Tibial nerve (tissue), 3 donors: ENCODE data around the gene RBFOX1.

Experiments used
- POLR2A ChIP-seq, 2 donors: fragments of 450-650 bp; IDR thresholded peaks; one replicate each; pipeline ENCODE4 v1.6.1; 2017; ENCODE audit warnings: antibody characterized with exemption in 2 of 2, mild to moderate bottlenecking in 2 of 2, moderate library complexity in 2 of 2
- TF ChIP-seq, protein P1 (sequence below), 5 experiments: fragments of 200-600 bp in 3 of 5; fragments of 450-650 bp in 2 of 5; sonication (generic) in 3 of 5; IDR thresholded peaks; one replicate each; pipeline ENCODE4 v1.5.1; 2016 to 2019; ENCODE audit warnings: antibody characterized with exemption in 5 of 5, mild to moderate bottlenecking in 3 of 5, moderate library complexity in 2 of 5

DNA sequence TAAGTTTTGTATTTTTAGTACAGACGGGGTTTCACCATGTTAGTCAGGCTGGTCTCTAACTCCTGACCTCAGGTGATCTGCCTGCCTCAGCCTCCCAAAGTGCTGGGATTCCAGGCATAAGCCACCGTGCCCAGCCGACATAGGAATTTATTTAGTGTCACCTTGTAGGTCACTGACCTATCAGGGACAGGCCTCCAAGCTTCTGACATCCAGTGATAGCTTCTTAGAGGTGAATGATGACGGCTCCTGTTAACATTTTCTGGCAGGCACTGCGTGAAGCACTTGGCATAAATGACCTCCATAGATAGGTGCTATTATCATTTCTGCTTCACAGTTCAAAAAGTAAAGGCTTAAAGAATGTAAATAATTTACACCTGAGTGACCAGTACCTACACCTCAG, 71.6 kb downstream of the RBFOX1 start:
- no peak for TF ChIP-seq POLR2A (IDR thresholded peaks at IDR 0.05)
- TF ChIP-seq, protein P1, sequence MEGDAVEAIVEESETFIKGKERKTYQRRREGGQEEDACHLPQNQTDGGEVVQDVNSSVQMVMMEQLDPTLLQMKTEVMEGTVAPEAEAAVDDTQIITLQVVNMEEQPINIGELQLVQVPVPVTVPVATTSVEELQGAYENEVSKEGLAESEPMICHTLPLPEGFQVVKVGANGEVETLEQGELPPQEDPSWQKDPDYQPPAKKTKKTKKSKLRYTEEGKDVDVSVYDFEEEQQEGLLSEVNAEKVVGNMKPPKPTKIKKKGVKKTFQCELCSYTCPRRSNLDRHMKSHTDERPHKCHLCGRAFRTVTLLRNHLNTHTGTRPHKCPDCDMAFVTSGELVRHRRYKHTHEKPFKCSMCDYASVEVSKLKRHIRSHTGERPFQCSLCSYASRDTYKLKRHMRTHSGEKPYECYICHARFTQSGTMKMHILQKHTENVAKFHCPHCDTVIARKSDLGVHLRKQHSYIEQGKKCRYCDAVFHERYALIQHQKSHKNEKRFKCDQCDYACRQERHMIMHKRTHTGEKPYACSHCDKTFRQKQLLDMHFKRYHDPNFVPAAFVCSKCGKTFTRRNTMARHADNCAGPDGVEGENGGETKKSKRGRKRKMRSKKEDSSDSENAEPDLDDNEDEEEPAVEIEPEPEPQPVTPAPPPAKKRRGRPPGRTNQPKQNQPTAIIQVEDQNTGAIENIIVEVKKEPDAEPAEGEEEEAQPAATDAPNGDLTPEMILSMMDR (IDR thresholded peaks at IDR 0.05): no peak
